GM18505 (cell line): Measurements from ENCODE around the gene PATL2.
"Not testable (repeated sequence)": the region's sequence is repeated elsewhere in the genome, so short reads cannot be mapped to it uniquely, and the experiment has no call there.

Experiments used
- ATAC-seq: cut with Tn5 transposase; IDR thresholded peaks from one replicate; pipeline ENCODE4 v1.9.1; 2021; ENCODE audit not compliant: unreplicated experiment
- POLR2A ChIP-seq: IDR thresholded peaks from 4 replicates; pipeline ENCODE4 v1.6.1; 2011; ENCODE audit warnings: borderline replicate concordance; ENCODE audit not compliant: insufficient read depth, insufficient read length; ENCODE audit errors: extremely low read depth

The PATL2 gene

DNA sequence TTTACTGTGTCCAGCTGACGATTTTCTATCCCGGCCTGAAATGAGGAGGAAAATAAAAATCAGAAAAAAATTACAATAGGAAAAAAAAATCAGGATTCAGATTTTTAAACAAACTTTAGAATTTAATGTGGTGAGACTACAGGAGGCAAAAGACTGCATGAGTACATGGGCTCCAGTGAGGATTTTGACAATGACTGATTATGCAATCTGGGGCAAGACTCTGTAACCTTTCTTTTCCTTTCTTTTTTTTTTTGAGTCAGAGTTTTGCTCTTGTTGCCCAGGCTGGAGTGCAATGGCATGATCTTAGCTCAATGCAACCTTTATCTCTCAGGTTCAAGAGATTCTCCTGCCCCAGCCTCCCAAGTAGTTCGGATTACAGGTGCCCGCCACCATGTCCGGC is 77.5 kb downstream of the PATL2 start:
- ATAC-seq = no peak

DNA sequence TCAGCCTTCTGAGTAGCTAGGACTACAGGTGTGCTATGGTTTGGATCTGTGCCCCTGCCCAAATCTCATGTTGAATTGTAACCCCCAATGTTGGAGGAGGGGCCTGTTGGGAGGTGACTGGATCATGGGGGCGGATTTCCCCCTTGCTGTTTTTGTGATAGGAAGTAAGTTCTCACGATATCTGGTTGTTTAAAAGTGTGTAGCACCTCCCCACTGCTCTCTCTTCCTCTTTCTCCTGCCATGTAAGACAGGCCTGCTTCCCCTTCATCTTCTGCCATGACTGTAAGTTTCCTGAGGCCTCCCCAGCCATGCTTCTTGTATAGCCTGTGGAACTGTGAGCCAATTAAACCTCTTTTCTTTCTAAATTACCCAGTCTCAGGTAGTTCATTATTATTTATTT is 85.8 kb downstream of the PATL2 start:
- ATAC-seq = not testable (repeated sequence)

More for the DNA sequence above, 77.5 kb downstream of the PATL2 start:
- TF ChIP-seq POLR2A = no peak

DNA sequence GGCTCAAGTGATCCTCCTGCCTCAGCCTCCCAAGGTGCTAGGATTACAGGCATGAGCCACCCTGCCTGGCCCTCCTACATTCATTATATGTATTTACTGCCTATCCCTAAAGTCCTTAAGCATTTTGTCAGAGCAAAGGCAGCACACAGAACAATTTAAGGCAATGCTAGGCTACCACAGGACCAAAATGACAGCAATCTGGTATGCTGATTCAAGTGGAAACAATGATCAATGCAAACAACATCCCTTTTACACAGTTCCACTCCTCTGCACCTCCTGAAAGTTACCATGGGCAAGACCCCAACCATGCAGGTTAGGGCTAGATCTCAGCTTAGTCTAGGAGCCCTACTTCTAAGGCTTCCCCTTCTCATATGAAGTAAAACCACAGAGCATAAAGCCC is 87.9 kb downstream of the PATL2 start:
- no peak for TF ChIP-seq POLR2A
- ATAC-seq = no peak

DNA sequence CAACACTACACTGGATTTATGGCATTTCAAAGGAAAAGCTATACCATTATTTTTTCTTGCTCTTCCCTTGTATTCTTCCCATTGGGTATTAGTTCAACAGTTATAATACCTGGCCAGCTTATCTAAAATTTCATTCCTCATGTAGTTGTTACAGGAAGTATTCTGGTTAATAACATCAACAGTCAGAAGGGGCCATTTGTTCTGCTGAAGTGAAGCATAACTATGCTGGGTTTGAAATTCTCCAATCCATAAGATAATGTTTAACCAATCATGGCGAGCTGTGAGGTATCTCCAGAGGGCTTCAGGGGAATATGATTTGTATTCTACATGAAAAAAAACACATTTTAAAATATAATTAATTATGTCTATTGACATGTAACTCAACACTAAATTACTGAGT is 91.0 kb downstream of the PATL2 start:
- no peak for TF ChIP-seq POLR2A
- ATAC-seq = no peak

DNA sequence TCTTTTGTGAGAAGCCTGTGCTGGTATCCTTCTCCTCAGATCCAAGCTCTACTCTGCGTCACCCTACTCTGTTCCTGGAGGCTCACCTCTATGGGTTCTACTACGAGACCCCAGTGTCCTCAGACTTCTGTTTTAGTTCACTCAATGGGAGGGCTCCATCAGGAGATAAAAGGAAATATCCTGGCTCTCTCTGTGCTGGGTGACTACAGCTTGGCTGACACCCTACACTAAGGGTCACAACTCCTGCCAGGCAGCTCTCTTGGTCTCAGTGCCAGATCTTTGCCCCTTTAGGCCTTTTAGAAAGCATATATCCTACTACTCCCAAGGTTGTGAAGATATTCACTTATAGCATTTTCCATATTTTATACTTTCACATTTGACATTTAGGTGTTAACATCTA is 94.1 kb downstream of the PATL2 start:
- TF ChIP-seq POLR2A = no peak
- ATAC-seq = no peak
